ENCODE measurements around the gene SNRNP48. TPM values are rescaled to one million over a fixed set of nuclear protein-coding genes. Genes with fewer than 3 reads are reported as not detected.

SNRNP48 gene
- total RNA-seq, 4 donors from 2014 or later, result 11.5 to 27.2 (median 16.5) TPM

GRCh38 chr6:7621761-7622160 lies 31.8 kb downstream of the SNRNP48 start:
- DNase-seq, result no peak
- H3K4me1 ChIP-seq, result no peaks in the 10 kb centered on the region
- no peak overlapping the region for H3K27ac ChIP-seq
- no peaks in the 10 kb centered on the region for H3K36me3 ChIP-seq
- no peak overlapping the region for H3K4me3 ChIP-seq
- H3K9me3 ChIP-seq, result no peaks in the 10 kb centered on the region
- no peaks in the 10 kb centered on the region for H3K27me3 ChIP-seq
- no peak for TF ChIP-seq POLR2A (IDR thresholded peaks at IDR 0.05)
- no peak for TF ChIP-seq CTCF (IDR thresholded peaks at IDR 0.05)

GRCh38 chr6:7624796-7625710 lies 35.1 kb downstream of the SNRNP48 start:
- TF ChIP-seq POLR2A (IDR thresholded peaks at IDR 0.05), result no peak
- TF ChIP-seq CTCF (IDR thresholded peaks at IDR 0.05), result no peak
- DNase-seq, result no peak
- Histone ChIP-seq H3K4me1 (no peaks in the 10 kb centered on the region), H3K4me3 (no peak overlapping the region), H3K27ac (no peak overlapping the region), H3K27me3 (no peaks in the 10 kb centered on the region), H3K36me3 (no peaks in the 10 kb centered on the region), H3K9me3 (no peaks in the 10 kb centered on the region)

- no peak for DNase-seq
- Histone ChIP-seq H3K4me3 (no peak overlapping the region), H3K27me3 (no peaks in the 10 kb centered on the region), H3K4me1 (no peaks in the 10 kb centered on the region), H3K36me3 (no peaks in the 10 kb centered on the region), H3K27ac (no peak overlapping the region), H3K9me3 (no peaks in the 10 kb centered on the region)
- no peak for TF ChIP-seq POLR2A (IDR thresholded peaks at IDR 0.05)
- no peak for TF ChIP-seq CTCF (IDR thresholded peaks at IDR 0.05)
These were observed 38.5 kb downstream of the SNRNP48 start for GRCh38 chr6:7628479-7628878.

GRCh38 chr6:7628909-7629308 lies 38.9 kb downstream of the SNRNP48 start:
- Histone ChIP-seq H3K27me3 (no peaks in the 10 kb centered on the region), H3K9me3 (no peaks in the 10 kb centered on the region), H3K27ac (no peak overlapping the region), H3K4me3 (no peak overlapping the region), H3K4me1 (no peaks in the 10 kb centered on the region), H3K36me3 (no peaks in the 10 kb centered on the region)
- DNase-seq, result no peak
- TF ChIP-seq POLR2A (IDR thresholded peaks at IDR 0.05) (no peak), CTCF (IDR thresholded peaks at IDR 0.05) (no peak)

- H3K27ac ChIP-seq, result no peak overlapping the region
- no peak for DNase-seq
- no peak overlapping the region for H3K4me3 ChIP-seq
- TF ChIP-seq CTCF (IDR thresholded peaks at IDR 0.05) (no peak), POLR2A (IDR thresholded peaks at IDR 0.05) (no peak)
- H3K36me3 ChIP-seq, result no peaks in the 10 kb centered on the region
- no peaks in the 10 kb centered on the region for H3K4me1 ChIP-seq
- no peaks in the 10 kb centered on the region for H3K9me3 ChIP-seq
- H3K27me3 ChIP-seq, result no peaks in the 10 kb centered on the region
These were observed 39.3 kb downstream of the SNRNP48 start for GRCh38 chr6:7629321-7629720.
